ENCODE measurements around the gene ARHGAP27.
"Not testable (repeated sequence)": the region's sequence is repeated elsewhere in the genome, so short reads cannot be mapped to it uniquely, and the experiment has no call there.

The ARHGAP27 gene

DNA sequence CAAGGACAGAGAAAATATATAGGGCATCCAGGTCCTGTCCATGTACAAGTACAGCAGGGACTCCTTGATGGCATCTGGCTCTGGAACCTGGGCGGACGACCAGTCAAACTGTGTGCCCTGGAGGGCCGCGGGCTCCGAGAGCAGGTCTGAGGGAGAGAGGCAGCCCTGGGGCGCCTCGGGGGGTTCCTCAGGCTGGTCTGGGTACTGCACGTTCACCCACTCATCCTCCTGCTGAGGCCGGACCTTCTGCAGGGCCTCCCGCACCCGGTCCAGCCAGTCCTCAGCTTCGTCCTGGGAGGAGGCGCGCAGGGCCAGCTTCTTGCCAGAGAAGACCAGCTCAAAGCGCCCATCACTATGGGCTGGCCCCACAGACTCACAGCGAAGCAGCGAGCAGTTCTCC, 21.1 kb upstream of the ARHGAP27 start:
- H3K27me3 ChIP-seq (replicated peaks; ENCODE audit: control insufficient read depth, insufficient read depth, low read length, poor library complexity, severe bottlenecking); H3K4me3 ChIP-seq (ENCODE audit: insufficient read depth, low read depth, low read length, poor library complexity, severe bottlenecking); H3K4me1 ChIP-seq (ENCODE audit: control insufficient read depth, insufficient read depth, low read length, poor library complexity, severe bottlenecking); DNase-seq; H3K27ac ChIP-seq (ENCODE audit: insufficient read depth, low read length, poor library complexity, severe bottlenecking); H3K9me3 ChIP-seq (ENCODE audit: control insufficient read depth, low read length); H3K36me3 ChIP-seq (ENCODE audit: control insufficient read depth, insufficient read depth, low read length): not testable (repeated sequence)

- H3K36me3 ChIP-seq (ENCODE audit: control insufficient read depth, insufficient read depth, low read length); H3K4me1 ChIP-seq (ENCODE audit: control insufficient read depth, insufficient read depth, low read length, poor library complexity, severe bottlenecking); DNase-seq; H3K4me3 ChIP-seq (ENCODE audit: insufficient read depth, low read depth, low read length, poor library complexity, severe bottlenecking); H3K27me3 ChIP-seq (replicated peaks; ENCODE audit: control insufficient read depth, insufficient read depth, low read length, poor library complexity, severe bottlenecking); H3K27ac ChIP-seq (ENCODE audit: insufficient read depth, low read length, poor library complexity, severe bottlenecking); H3K9me3 ChIP-seq (ENCODE audit: control insufficient read depth, low read length): not testable (repeated sequence)
These were observed 20.5 kb upstream of the ARHGAP27 start for GRCh38 chr17:45453225-45453534.

- H3K4me1 ChIP-seq (ENCODE audit: control insufficient read depth, insufficient read depth, low read length, poor library complexity, severe bottlenecking); H3K4me3 ChIP-seq (ENCODE audit: insufficient read depth, low read depth, low read length, poor library complexity, severe bottlenecking); H3K27ac ChIP-seq (ENCODE audit: insufficient read depth, low read length, poor library complexity, severe bottlenecking); DNase-seq; H3K27me3 ChIP-seq (replicated peaks; ENCODE audit: control insufficient read depth, insufficient read depth, low read length, poor library complexity, severe bottlenecking); H3K36me3 ChIP-seq (ENCODE audit: control insufficient read depth, insufficient read depth, low read length); H3K9me3 ChIP-seq (ENCODE audit: control insufficient read depth, low read length): not testable (repeated sequence)
These were observed 19.9 kb upstream of the ARHGAP27 start for GRCh38 chr17:45452329-45453224.

DNA sequence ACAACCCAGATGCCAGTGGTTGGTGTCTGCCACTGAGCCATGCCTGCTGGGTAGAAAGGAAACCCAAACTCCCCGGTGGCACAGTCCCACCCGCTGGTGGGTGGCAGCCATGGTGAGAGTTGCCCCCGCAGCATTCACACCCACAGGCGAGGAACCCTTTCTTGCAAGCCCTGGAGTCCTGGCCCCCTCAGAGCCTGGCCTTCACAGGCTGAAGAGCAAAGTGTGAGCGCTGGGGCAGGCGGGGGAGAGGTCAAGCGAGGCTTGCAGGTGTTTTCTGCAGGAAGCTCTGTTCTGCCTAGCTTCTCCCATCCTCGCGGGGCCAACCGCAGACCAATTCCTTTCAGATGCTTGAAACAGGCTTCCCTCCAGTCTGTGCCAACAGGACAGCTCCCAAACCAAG, 19.0 kb upstream of the ARHGAP27 start:
- not testable (repeated sequence) for H3K36me3 ChIP-seq (ENCODE audit: control insufficient read depth, insufficient read depth, low read length); H3K9me3 ChIP-seq (ENCODE audit: control insufficient read depth, low read length); H3K27ac ChIP-seq (ENCODE audit: insufficient read depth, low read length, poor library complexity, severe bottlenecking); H3K4me3 ChIP-seq (ENCODE audit: insufficient read depth, low read depth, low read length, poor library complexity, severe bottlenecking); H3K27me3 ChIP-seq (replicated peaks; ENCODE audit: control insufficient read depth, insufficient read depth, low read length, poor library complexity, severe bottlenecking); DNase-seq; H3K4me1 ChIP-seq (ENCODE audit: control insufficient read depth, insufficient read depth, low read length, poor library complexity, severe bottlenecking)

- Histone ChIP-seq H3K27ac (ENCODE audit: insufficient read depth, low read length, poor library complexity, severe bottlenecking) (no peak overlapping the region), H3K36me3 (ENCODE audit: control insufficient read depth, insufficient read depth, low read length) (no peaks in the 10 kb centered on the region), H3K4me3 (ENCODE audit: insufficient read depth, low read depth, low read length, poor library complexity, severe bottlenecking) (no peak overlapping the region), H3K4me1 (ENCODE audit: control insufficient read depth, insufficient read depth, low read length, poor library complexity, severe bottlenecking) (no peaks in the 10 kb centered on the region), H3K27me3 (replicated peaks; ENCODE audit: control insufficient read depth, insufficient read depth, low read length, poor library complexity, severe bottlenecking) (no peaks in the 10 kb centered on the region), H3K9me3 (ENCODE audit: control insufficient read depth, low read length) (no peaks in the 10 kb centered on the region)
- DNase-seq = no peak
These were observed 18.5 kb upstream of the ARHGAP27 start for GRCh38 chr17:45451131-45451530.

GRCh38 chr17:45449708-45450329, 17.1 kb upstream of the ARHGAP27 start:
- H3K27me3 ChIP-seq (replicated peaks; ENCODE audit: control insufficient read depth, insufficient read depth, low read length, poor library complexity, severe bottlenecking); DNase-seq; H3K4me3 ChIP-seq (ENCODE audit: insufficient read depth, low read depth, low read length, poor library complexity, severe bottlenecking); H3K4me1 ChIP-seq (ENCODE audit: control insufficient read depth, insufficient read depth, low read length, poor library complexity, severe bottlenecking); H3K27ac ChIP-seq (ENCODE audit: insufficient read depth, low read length, poor library complexity, severe bottlenecking); H3K9me3 ChIP-seq (ENCODE audit: control insufficient read depth, low read length); H3K36me3 ChIP-seq (ENCODE audit: control insufficient read depth, insufficient read depth, low read length): not testable (repeated sequence)

DNA sequence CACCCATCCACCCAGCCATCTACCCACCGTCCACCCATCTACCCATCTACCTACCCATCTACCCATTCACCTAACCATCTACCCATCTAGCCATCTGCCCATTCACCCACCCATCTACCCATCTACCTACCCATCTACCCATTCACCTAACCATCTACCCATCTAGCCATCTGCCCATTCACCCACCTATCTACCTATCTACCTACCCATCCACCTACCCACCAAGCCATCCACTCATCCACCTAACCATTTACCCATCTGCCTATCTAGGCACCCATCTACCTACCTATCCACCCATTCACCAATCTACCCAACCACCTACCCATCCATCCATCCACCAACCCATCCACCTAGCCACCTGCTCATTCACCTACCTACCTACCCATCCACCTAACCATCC, 16.6 kb upstream of the ARHGAP27 start:
- not testable (repeated sequence) for H3K27ac ChIP-seq (ENCODE audit: insufficient read depth, low read length, poor library complexity, severe bottlenecking); H3K4me1 ChIP-seq (ENCODE audit: control insufficient read depth, insufficient read depth, low read length, poor library complexity, severe bottlenecking); H3K9me3 ChIP-seq (ENCODE audit: control insufficient read depth, low read length); H3K36me3 ChIP-seq (ENCODE audit: control insufficient read depth, insufficient read depth, low read length); DNase-seq; H3K27me3 ChIP-seq (replicated peaks; ENCODE audit: control insufficient read depth, insufficient read depth, low read length, poor library complexity, severe bottlenecking); H3K4me3 ChIP-seq (ENCODE audit: insufficient read depth, low read depth, low read length, poor library complexity, severe bottlenecking)

- not testable (repeated sequence) for H3K36me3 ChIP-seq (ENCODE audit: control insufficient read depth, insufficient read depth, low read length); H3K9me3 ChIP-seq (ENCODE audit: control insufficient read depth, low read length); DNase-seq; H3K27ac ChIP-seq (ENCODE audit: insufficient read depth, low read length, poor library complexity, severe bottlenecking); H3K4me1 ChIP-seq (ENCODE audit: control insufficient read depth, insufficient read depth, low read length, poor library complexity, severe bottlenecking); H3K27me3 ChIP-seq (replicated peaks; ENCODE audit: control insufficient read depth, insufficient read depth, low read length, poor library complexity, severe bottlenecking); H3K4me3 ChIP-seq (ENCODE audit: insufficient read depth, low read depth, low read length, poor library complexity, severe bottlenecking)
These were observed 15.8 kb upstream of the ARHGAP27 start for GRCh38 chr17:45448483-45448882.

DNA sequence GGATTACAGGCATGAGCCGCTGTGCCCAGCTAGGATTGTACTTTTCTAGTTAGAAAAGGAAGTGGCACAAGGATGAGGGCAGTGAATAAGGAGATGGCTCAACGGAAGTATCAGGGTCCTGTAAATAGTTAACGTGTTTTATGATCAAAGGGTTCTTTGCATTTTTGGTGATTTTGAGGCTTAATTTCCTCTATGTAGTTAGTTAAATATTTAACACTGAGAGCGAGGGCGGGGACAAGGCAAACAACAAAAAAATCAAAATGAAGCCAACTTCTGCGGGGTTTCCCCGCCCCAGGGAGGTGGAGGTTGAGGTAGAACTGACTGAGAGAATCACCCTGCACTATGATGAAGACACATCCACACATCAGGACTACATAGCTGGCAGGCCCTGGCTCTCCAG, 15.4 kb upstream of the ARHGAP27 start:
- not testable (repeated sequence) for H3K4me3 ChIP-seq (ENCODE audit: insufficient read depth, low read depth, low read length, poor library complexity, severe bottlenecking); H3K27ac ChIP-seq (ENCODE audit: insufficient read depth, low read length, poor library complexity, severe bottlenecking); H3K36me3 ChIP-seq (ENCODE audit: control insufficient read depth, insufficient read depth, low read length); H3K9me3 ChIP-seq (ENCODE audit: control insufficient read depth, low read length); H3K4me1 ChIP-seq (ENCODE audit: control insufficient read depth, insufficient read depth, low read length, poor library complexity, severe bottlenecking); H3K27me3 ChIP-seq (replicated peaks; ENCODE audit: control insufficient read depth, insufficient read depth, low read length, poor library complexity, severe bottlenecking); DNase-seq

DNA sequence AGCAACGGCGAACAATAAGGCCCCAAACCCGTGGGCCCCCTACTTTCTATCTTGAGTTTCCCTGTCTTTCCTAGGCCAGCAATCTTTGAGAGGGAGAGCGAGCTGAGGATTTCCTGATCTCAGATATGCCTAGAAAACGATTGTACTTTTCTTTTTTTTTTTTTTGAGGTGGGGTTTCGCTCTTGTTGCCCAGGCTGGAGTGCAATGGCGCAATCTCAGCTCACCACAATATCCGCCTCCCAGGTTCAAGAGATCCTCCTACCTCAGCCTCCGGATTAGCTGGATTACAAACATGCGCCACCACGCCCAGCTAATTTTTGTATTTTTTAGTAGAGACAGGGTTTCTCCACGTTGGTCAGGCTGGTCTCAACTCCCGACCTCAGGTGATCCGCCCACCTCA, 15.0 kb upstream of the ARHGAP27 start:
- H3K36me3 ChIP-seq (ENCODE audit: control insufficient read depth, insufficient read depth, low read length); H3K27ac ChIP-seq (ENCODE audit: insufficient read depth, low read length, poor library complexity, severe bottlenecking); H3K9me3 ChIP-seq (ENCODE audit: control insufficient read depth, low read length); H3K4me1 ChIP-seq (ENCODE audit: control insufficient read depth, insufficient read depth, low read length, poor library complexity, severe bottlenecking); H3K4me3 ChIP-seq (ENCODE audit: insufficient read depth, low read depth, low read length, poor library complexity, severe bottlenecking); H3K27me3 ChIP-seq (replicated peaks; ENCODE audit: control insufficient read depth, insufficient read depth, low read length, poor library complexity, severe bottlenecking); DNase-seq: not testable (repeated sequence)
